HCT116 (cell line): ENCODE results near the gene TLR5.

Source experiments
- CEBPB ChIP-seq: IDR thresholded peaks from 2 replicates; pipeline ENCODE4 v1.6.1; 2012; ENCODE audit warnings: low read depth
- EZH2 ChIP-seq: fragments of 200-600 bp; sonication (generic); IDR thresholded peaks from 2 replicates; pipeline ENCODE4 v1.6.1; 2017; ENCODE audit warnings: antibody characterized with exemption, mixed run types
- MAX ChIP-seq: IDR thresholded peaks from 2 replicates; pipeline ENCODE4 v1.6.1; 2012
- YY1 ChIP-seq: IDR thresholded peaks from 2 replicates; pipeline ENCODE4 v1.6.1; 2011; ENCODE audit warnings: low read length, low read depth, moderate library complexity, mild to moderate bottlenecking; ENCODE audit not compliant: insufficient replicate concordance; ENCODE audit errors: extremely low read depth

GRCh38 chr1:223059526-223059925 is 83.5 kb downstream of the TLR5 start:
- TF ChIP-seq MAX: no peak
- no peak for TF ChIP-seq CEBPB
- TF ChIP-seq EZH2: no peak
- no peak for TF ChIP-seq YY1
